HG03442 (cell line): ENCODE results near the gene HOXA13.

ENCODE experiments used
- ATAC-seq: cut with Tn5 transposase; IDR thresholded peaks from one replicate; pipeline ENCODE4 v1.9.1; 2021; ENCODE audit warnings: mild to moderate bottlenecking, moderate library complexity; ENCODE audit not compliant: unreplicated experiment

Gene HOXA13

DNA sequence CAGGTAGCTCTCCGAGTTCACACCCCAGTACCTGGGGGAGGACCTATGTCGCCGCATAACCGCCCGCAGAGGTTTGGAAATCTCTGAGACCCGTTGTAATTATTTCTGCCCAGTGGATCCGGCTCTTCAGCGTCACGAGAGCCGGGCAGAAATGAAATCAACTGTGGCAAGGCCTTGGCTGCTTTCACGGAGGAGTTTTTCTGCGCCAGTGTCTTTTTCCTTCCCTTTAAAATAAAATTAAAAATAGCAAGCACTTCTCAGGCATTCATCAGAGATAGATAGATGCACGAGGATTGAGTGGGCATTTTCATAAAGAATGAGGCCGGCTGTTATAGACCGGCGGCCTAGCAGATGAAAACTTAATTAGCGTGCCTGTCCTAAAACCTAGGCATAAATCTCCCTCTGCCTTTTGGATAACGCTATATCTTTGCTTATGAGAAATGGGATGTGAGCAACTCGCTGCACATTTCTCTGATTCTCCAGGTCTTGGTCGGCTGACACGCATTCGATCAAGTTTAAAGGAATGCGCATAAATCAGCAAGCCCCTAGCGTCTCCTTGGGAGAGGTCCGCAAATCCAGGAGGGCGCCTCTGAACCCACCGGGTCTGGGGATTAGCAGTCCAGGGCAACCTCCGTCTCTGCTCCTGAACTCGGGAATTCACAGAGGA is 6.4 kb downstream of the HOXA13 start:
- ATAC-seq: no peak

DNA sequence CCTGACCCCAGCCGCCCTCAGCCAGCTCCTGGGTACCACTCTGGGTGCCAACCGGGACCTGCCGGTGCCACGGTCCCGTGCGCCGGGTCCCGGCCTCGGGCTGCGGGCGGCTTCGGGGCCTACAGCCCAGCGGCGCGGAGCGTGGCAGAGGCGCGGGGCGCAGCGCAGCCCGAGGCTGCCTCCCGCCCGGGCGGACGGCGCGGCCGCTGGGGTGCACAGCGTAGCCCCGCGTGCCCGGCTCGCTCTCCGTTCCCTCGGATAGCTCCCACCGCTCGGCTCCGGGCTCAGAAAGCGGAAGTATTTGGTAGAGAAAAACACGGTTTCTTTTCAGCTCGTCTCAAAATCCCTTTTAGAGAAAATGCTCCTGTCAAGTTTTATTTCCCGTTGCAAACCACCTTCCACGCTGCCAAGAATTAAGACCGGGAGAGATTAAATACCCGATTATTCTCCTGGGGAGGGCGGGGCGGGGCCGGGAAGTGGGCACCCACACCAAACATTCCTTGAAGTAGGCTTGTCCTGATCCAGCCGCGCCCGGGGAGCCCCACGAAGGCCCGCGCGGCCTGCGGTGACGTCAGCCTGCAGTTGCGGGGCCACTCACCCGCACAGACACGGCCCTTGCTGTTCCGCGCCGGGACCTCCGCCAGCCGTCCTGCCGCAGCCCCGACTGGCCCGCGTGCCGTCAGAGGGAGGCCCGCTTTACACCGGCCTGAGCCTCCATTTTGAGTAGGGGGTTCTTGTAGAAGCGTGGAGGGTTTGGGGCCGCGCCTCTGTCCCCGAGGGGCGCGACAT is 7.2 kb downstream of the HOXA13 start:
- no peak for ATAC-seq

DNA sequence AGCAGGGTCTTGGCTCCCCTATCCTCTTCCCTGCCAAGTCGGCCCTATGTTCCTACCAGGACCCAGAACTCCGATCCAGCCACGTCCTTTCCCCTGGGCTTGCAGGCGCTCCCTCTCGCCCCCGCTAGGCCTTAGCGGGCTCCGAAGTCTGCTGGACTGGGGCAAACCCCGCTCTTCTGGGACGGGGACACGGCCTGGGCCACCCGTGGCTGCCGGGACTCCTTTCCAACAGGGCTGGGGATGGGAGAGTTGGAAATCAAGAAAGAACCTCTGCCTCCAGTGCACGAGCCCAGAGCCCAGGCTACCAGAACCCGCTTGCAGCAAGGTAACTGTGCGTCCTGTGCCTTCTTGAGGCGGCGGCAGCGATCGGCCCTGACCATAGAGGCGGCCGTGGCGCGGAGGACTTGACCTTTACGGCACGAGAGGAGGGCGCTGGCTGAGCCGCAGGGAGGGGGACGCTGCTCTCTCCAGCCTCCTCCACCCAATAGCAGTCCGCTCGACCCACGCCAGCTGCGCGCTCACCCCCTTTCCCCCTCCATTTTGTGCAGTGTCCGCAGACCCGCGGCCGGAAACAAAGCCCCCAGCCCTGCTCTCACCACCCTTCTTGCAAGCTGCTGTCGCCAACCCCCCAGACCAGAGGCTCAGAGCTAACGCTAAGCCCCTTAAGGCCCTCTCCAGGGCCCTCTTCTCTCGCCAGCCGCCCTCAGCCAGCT is 7.9 kb downstream of the HOXA13 start:
- ATAC-seq: no peak

DNA sequence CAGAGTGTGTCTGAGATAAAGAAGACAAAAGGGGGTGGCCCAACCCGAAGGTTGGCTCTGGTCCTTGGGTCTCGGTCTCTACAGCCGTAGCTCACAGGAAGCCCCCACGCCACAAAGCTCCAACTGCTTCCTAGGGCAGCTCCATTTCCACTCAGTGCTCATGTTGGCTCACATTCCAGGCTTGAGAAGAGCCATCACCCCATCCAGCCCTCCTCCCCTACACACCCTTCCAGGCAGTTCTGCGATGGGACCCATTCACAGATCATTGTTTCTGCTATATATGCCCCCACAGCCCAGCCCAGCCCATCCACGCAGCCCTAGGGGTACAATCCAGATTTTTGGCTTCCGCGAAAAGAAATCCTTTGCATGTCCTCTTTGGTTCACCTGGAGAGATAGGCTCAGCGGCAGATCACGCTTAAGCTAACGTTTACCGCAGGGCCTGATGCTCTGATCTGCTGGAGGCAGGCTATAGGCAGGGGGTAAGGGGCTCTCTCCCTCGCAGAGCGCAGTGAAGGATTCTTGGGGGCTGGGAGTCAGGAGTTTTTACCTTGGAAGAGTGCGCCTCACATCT is 8.6 kb downstream of the HOXA13 start:
- ATAC-seq: no peak

DNA sequence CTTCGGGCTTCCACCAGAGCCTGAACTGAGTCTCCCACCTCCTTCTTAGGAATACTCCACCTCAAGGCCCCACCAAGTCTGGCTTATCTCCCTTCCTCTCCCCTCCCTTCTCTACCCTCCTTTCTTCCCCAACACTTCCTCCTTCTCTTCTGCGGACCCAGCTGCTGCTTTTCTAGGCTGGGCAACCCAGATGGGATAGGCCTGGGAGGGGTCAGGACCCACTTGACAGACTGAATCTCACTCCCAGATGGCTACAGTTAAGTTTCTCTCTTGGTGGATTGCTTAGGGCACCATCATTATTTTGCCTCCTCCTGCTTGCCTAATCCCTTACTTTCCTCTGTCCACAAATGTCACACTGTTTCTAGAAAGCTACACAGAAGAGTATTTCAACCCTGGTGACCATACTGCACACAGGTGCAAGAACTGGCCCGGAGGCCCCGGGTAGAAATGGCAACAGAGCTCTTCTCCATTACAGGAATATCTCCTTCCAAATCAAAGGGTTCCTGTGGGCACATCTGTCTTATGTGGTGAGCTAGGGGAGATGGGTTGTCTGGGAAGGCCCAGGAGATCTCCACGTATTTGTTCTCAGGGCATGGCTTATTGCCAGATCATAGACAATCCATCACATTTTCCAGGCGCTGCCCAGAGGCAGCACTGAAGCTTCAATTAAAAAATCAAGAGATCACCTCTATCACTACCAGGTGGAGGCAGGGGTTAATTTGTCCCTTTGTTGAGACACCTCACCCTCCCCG is 9.7 kb downstream of the HOXA13 start:
- ATAC-seq: no peak

DNA sequence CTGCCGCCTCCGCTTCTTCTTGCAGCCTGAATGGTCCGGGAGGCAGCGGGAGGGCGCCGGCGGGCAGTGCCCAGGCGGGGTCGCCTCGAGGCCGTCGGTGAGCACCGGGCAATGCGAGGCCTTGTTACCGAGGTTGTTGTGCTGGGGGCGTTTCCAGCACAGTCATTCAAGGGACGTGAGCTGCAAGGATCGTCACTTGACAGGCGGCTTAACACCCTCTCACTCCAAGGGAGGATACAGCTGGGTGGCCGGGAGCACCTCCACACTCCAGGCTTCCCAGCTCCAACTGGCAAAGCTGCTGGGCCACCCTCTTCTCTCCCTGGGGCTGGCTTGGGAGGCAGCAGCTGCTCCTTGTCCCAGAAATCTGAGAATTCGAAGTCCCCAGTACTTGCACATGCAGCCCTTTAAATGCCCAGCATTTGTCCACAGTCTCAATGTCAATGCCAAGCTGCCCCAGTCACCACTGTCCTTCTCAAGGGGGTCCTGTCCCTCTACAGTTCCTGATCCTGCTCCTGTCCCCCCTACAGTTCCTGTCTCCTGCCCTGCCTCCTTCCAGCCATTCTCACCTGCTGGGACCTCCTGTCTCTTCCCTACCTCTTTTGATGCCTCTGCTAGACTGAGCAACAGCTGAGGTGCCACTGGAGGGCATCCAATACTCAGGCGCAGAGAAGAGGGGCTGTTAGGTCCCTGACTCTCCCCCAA is 10.4 kb downstream of the HOXA13 start:
- no peak for ATAC-seq

DNA sequence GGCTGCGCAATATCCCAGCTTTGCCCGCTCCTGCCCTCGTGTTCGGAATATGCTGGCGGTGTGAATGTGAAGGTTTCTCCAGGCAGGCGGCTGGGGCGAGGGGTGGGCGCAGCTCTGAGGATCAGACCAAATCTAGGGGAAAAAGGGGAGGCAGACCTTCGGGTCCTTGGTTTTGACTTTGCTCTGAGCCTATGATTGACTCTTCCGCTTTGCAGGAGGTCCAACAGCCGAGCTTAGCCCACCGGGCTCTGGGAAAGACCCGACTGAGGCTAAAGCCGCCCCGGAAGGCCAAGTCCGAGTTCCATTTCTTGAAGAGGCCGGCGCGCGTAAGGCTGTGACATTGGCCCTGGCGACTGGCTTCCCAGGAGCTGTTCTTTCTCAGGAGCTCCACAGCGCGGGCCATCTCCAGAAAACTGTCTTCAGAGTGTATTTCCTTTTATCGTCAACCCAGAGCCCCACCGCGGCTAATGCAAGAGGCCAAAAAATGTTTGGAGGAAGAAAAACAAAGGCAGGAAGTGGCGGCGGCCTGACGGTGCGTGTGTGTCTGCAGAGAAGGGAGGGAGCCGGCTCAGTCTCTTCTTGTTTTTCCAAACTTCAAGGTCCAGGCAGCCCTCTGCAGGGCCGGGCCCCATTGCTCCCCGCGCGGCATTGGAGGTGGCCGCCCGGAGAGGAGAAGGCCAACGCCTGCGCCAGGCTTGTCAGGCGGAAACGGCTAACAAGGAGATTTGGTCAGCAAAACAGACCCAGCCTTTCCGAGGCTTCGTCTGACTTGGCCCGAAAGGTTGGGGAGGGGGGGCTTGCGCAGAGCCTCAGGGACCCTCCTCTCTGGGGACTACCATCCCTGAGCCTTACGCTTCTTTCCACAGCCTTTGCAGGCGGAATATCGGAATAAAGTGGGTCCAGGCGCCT is 11.3 kb downstream of the HOXA13 start:
- ATAC-seq: no peak

DNA sequence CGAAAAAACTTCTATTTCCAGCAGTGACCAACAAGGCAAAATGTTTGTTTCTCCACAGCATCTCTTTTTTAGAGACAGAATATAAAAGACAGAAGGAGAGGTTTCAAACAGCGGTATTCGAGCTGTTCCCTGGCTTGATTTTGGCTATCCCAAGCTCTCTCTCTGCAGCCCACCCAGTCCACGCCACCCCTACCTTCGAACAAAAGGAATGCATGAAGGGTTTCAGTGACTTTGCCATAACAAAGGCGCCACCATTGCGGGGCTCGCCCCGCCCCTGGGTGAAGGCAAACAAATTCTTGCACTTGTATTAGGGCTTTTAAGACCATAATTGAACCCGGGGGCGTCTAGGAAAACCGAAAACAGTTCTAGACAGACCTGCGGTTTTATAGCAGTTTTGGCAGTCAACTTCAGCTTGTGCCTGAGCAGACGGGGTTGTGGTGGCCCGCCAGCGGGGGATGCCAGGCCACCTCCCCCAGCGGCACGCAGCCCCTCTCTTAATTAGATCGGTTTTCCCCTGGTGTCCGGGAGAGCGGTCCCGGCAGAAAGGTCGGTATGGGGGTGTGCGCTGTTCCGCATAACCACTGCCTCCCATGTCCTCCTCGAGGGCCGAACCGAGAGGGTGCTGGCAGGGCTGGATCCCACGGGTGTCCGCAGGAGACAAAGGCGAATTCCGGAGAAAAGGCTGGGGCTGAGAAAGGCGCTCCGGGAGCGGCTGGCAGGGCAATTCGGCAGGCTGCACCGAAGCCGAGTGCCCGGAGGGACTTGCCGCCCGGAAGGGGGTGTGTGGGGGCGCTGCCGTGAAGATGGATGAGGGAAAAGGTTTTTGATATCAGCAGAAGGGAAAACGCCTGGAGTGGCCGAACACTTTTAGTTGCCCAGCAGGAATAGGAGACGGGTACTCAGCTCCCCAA is 12.2 kb downstream of the HOXA13 start:
- ATAC-seq: no peak

DNA sequence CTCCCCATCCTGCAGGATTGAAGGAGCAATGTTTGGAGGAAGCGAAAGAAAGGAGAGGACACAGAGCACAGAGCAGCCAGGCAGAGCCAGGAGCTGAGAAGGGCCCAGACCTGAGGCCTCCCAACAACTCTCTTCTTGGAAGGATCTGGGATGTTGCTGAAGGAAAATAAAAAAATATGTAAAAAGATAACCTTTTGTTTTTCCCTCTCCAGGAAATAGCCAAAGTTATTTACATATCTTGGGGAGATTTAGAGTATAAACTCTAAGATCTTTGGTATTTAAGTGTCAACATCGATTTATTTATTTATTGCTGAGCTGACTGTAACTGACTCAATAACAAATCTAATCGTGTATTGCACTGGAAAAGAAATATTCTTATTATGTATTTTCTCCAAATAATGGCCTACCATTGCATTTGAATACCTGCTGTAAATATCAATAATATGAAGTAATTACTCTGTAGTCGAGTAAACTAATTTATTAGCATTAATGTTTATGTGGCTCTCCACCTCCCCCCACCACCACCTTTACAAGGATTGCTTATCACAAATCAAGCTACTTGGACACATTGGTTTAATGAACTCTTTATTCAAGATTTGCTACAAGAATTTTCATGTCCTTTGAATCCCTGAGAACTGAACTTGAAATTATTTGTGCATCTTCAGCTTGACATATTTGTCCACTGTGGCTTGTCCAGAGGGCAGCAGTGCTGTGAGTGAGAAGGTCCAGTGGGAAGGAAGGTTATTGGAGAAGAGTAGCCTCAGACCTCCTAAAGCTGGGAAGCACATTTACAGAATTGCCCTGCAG is 13.0 kb downstream of the HOXA13 start:
- ATAC-seq: no peak

DNA sequence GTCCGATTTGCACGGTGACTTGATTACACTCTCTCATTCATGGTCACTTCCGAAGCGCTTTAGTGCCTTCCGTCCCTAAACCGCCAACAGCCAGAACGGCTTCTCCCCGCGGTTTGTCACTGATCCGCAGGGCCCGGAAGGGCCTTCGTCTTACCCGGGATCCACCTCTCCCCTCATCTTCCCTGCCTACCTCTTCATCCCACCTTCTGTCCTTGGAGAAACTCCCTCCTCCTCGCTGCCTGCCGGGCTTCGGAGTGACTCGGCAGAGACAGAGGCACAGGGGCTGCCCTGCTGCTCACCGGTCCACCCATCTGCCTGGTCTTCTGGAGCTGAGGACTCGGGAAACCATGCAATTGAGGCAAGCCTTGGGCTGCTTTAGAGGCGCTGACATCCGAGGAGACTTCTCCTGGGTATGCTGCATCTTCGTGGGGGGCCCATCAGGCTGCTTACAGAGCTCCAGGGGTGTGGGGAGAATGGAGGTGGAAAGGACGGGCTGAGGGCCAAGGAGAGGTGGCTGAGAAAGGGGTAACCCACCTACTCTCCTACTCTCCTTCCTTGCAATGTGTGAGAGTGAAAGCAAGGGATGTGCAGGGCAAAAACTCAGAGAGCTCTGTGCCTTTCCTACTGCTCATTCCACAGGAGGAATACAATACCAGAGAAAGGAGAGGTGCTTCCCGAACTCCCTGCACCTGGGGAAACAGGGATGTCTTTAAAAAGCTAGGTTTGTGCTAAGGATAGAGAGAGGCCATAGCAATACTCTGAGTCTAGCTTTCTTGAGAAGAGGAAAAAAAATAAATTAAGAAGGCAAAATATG is 13.8 kb downstream of the HOXA13 start:
- no peak for ATAC-seq

DNA sequence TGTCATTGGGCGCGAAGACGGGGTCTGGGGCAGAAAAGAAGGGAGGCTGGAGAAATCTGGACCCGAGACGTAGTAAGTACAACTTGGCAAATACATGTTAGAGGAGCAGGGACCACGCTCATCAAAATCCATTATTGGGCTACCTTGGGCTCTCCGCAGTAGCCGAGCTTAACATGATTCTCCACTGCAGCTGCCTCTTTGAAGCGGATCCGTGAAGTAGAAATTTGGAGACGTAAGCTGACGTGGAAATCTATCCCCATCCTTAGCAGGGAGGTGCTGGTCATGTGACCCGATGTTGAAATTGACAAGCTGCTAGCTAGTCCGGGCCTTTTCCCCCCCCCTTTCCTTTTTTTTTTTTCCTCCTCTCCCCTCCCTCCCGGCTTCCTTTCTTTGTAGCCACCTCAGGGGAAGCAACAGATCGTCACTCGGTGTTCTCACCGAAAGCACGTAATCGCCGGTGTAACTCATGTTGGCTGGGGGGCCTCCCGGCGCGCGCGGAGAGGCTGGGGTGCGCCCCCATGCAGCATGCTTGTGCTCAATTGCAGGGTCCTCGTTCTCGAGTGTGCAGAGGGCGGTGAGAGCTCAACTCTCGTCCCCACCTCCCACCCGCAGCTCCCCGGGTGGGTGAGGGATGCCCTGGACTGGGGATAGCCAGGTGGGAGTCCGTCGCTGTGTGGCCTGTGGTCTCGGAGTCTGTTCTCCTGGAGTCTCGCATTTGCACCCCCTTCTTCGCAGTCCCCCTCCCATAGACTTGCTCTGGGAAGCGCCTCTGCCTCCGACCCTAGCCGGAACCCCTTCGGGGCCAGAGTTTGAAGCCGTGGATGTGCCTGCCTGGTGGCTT is 14.7 kb downstream of the HOXA13 start, which contains the start of gene HOXA11:
Gene HOXA11, minus strand, starts transcription at position 220 of the 841 bp plus-strand sequence. Its CDS starts 88 bp downstream, at position 132.
- no peak for ATAC-seq

DNA sequence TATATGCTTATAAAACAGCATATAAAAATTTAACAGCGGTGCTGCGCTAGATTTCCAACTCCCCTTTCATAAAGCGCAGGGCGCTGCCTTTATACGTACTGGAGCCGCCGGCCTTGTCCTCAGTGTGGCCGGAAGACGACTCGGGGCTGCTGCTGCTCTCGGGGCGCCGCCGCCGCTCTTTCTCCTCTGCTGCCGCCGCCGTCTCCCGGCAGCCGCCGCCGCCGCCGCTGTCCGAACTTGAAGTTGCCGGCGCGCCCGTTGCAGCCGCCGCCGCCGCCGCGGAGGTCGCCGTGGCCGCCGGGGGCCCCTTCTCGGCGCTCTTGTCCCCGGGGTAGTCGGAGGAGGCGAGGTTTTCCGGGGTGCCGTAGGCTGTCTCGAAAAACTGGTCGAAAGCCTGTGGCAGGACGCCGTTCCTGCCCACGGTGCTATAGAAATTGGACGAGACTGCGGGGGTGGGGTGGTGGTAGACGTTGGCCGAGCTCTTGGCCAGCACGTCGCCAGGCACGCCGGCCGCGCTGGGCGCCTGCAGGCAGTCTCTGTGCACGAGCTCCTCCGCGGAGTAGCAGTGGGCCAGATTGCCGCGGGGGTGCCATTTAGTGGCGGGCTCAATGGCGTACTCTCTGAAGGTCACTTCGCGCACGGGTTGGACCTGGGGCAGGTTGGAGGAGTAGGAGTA is 15.4 kb downstream of the HOXA13 start:
- no peak for ATAC-seq

DNA sequence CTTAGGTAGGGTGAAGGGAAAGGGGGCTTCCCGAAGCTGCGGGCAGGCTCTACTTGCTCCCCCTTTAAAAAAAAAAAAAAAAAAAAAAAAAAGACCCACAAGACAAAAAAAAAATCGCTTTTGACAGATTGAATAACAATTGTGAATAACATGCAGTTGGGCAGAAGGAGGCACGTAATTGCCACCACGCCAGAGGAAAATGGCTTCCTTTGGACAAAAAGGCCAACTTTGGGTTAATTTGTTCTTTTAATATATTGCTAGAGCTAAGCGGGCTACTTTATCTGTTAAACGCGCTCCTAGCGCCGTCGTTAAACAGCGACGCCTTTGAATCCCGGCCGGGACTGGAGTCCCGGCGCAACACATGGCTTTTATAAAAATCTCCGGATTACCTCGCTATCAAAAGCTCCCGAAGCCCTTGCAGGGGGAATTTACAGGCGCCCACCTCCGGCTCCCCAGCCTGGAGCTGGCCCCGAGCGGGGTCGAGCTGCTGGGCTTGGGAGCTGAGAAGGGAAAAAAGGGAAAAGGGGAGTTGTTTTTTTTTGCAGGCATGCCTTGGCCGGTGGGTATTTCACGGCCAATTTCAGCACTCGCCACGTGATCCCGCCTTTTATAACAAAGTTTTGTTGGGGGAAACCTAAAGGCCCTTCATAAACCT is 16.1 kb downstream of the HOXA13 start:
- ATAC-seq: no peak
